Gastroesophageal sphincter (tissue), 3 donors: Measurements from ENCODE around the gene PPIF.

Source experiments
- EP300 ChIP-seq: sonication (generic); formaldehyde crosslinking; IDR thresholded peaks from one replicate; pipeline ENCODE4 v1.6.1; 2017; ENCODE audit warnings: antibody characterized with exemption, mild to moderate bottlenecking
- POLR2A ChIP-seq, 2 donors: fragments of 450-650 bp; IDR thresholded peaks; one replicate each; pipeline ENCODE4 v1.6.1; 2017; ENCODE audit warnings: antibody characterized with exemption in 2 of 2, mild to moderate bottlenecking in 2 of 2, moderate library complexity in 1 of 2
- POLR2AphosphoS5 ChIP-seq: sonication (generic); formaldehyde crosslinking; IDR thresholded peaks from one replicate; pipeline ENCODE4 v1.6.1; 2017; ENCODE audit warnings: antibody characterized with exemption
- TF ChIP-seq, protein P1 (sequence below), 4 experiments: fragments of 200-600 bp in 2 of 4; fragments of 450-650 bp in 2 of 4; sonication (generic) in 1 of 4; IDR thresholded peaks; one replicate each; pipeline ENCODE4 v1.5.1; 2017 to 2019; ENCODE audit warnings: antibody characterized with exemption in 4 of 4, mild to moderate bottlenecking in 2 of 4, moderate library complexity in 2 of 4

DNA sequence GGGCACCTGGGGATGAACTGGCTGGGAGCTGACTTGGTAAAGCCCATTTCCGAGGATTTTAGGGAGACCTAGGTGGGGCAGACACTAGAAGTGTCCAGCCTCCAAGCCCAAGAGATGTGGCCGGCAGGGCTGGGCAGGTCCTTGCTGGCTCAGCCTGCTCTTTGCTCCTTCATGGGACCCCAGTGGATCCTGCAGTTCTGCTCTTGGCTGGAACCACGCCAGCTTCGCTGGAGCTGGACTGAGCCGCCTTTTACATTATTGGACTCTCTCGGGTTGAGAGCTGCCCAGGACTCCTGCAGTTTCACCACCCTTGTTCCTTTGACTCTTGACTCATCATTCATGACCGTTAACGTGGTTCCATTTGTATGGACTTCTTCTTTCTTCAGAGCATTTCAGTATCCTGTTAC lies 5.7 kb downstream of the PPIF start:
- TF ChIP-seq EP300 (no peak), POLR2A (IDR thresholded peaks at IDR 0.05) (no peak), POLR2AphosphoS5 (no peak)
- TF ChIP-seq, protein P1, sequence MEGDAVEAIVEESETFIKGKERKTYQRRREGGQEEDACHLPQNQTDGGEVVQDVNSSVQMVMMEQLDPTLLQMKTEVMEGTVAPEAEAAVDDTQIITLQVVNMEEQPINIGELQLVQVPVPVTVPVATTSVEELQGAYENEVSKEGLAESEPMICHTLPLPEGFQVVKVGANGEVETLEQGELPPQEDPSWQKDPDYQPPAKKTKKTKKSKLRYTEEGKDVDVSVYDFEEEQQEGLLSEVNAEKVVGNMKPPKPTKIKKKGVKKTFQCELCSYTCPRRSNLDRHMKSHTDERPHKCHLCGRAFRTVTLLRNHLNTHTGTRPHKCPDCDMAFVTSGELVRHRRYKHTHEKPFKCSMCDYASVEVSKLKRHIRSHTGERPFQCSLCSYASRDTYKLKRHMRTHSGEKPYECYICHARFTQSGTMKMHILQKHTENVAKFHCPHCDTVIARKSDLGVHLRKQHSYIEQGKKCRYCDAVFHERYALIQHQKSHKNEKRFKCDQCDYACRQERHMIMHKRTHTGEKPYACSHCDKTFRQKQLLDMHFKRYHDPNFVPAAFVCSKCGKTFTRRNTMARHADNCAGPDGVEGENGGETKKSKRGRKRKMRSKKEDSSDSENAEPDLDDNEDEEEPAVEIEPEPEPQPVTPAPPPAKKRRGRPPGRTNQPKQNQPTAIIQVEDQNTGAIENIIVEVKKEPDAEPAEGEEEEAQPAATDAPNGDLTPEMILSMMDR (IDR thresholded peaks at IDR 0.05), result no peak
